H9 (cell line): ENCODE results near the gene COL23A1. TPM values are rescaled to one million over a fixed set of nuclear protein-coding genes. Genes with fewer than 3 reads are reported as not detected.

ENCODE experiments used
- DNase-seq: peaks from one replicate; pipeline ENCODE4 v3.0.0-alpha.2; 2017
- H2AFZ ChIP-seq: one replicate; pipeline ENCODE4 v1.6.1; 2013; ENCODE audit warnings: mild to moderate bottlenecking, low read length, control low read depth, moderate library complexity
- H2AK5ac ChIP-seq: 2 replicates; pipeline ENCODE4 v1.6.1; 2013; ENCODE audit warnings: low read length, control low read depth, mixed read lengths; ENCODE audit not compliant: insufficient read length
- H2BK120ac ChIP-seq: one replicate; pipeline ENCODE4 v1.6.1; 2013; ENCODE audit warnings: low read depth, mild to moderate bottlenecking, low read length, control low read depth, inconsistent platforms; ENCODE audit not compliant: poor library complexity, severe bottlenecking
- H2BK12ac ChIP-seq: 2 replicates; pipeline ENCODE4 v1.6.1; 2013; ENCODE audit warnings: low read length, control low read depth, mixed read lengths, low read depth; ENCODE audit not compliant: insufficient read length
- H2BK15ac ChIP-seq: 2 replicates; pipeline ENCODE4 v1.6.1; 2013; ENCODE audit warnings: low read depth, low read length, control low read depth
- H2BK20ac ChIP-seq: one replicate; pipeline ENCODE4 v1.6.1; 2013; ENCODE audit warnings: low read depth, mild to moderate bottlenecking, low read length, control low read depth, inconsistent platforms; ENCODE audit not compliant: poor library complexity, severe bottlenecking
- H2BK5ac ChIP-seq: 2 replicates; pipeline ENCODE4 v1.6.1; 2013; ENCODE audit warnings: low read length, control low read depth, mixed read lengths; ENCODE audit not compliant: insufficient read length
- H3K14ac ChIP-seq: 2 replicates; pipeline ENCODE4 v1.6.1; 2013; ENCODE audit warnings: low read length, control low read depth; ENCODE audit not compliant: insufficient read depth
- H3K18ac ChIP-seq: 2 replicates; pipeline ENCODE4 v1.6.1; 2013; ENCODE audit warnings: low read depth, mild to moderate bottlenecking, mixed read lengths, low read length, control low read depth; ENCODE audit not compliant: insufficient read length
- H3K23ac ChIP-seq: 2 replicates; pipeline ENCODE4 v1.6.1; 2013; ENCODE audit warnings: low read length, control low read depth, mixed read lengths, low read depth; ENCODE audit not compliant: insufficient read length
- H3K23me2 ChIP-seq: 2 replicates; pipeline ENCODE4 v1.6.1; 2013; ENCODE audit warnings: low read depth, mild to moderate bottlenecking, mixed read lengths, low read length, control low read depth; ENCODE audit not compliant: insufficient read length, poor library complexity, severe bottlenecking
- H3K27ac ChIP-seq: 2 replicates; pipeline ENCODE4 v1.5.1; 2013; ENCODE audit warnings: low read length, control low read depth, mixed read lengths, low read depth; ENCODE audit not compliant: insufficient read length
- H3K27me3 ChIP-seq: 2 replicates; pipeline ENCODE4 v1.6.1; 2013; ENCODE audit warnings: low read length, control low read depth, inconsistent platforms; ENCODE audit not compliant: insufficient read depth
- H3K4ac ChIP-seq: 2 replicates; pipeline ENCODE4 v1.6.1; 2013; ENCODE audit warnings: low read depth, mild to moderate bottlenecking, control low read depth, inconsistent platforms, low read length, moderate library complexity
- H3K4me1 ChIP-seq: 2 replicates; pipeline ENCODE4 v1.6.1; 2013; ENCODE audit warnings: low read length, control low read depth, inconsistent platforms; ENCODE audit not compliant: insufficient read depth
- H3K4me2 ChIP-seq: 2 replicates; pipeline ENCODE4 v1.6.1; 2013; ENCODE audit warnings: low read length, control low read depth, mixed read lengths; ENCODE audit not compliant: insufficient read length, insufficient read depth
- H3K56ac ChIP-seq: 2 replicates; pipeline ENCODE4 v1.6.1; 2013; ENCODE audit warnings: low read depth, mild to moderate bottlenecking, mixed read lengths, low read length, control low read depth; ENCODE audit not compliant: insufficient read length
- H3K79me1 ChIP-seq: 2 replicates; pipeline ENCODE4 v1.6.1; 2013; ENCODE audit warnings: low read depth, mild to moderate bottlenecking, moderate library complexity, low read length, control low read depth, inconsistent platforms; ENCODE audit not compliant: insufficient read depth, poor library complexity, severe bottlenecking
- H3K79me2 ChIP-seq: 2 replicates; pipeline ENCODE4 v1.6.1; 2013; ENCODE audit warnings: low read length, control low read depth, inconsistent platforms; ENCODE audit not compliant: insufficient read depth
- H3K9ac ChIP-seq: 2 replicates; pipeline ENCODE4 v1.6.1; 2013; ENCODE audit warnings: low read length, control low read depth, mixed read lengths; ENCODE audit not compliant: insufficient read length; ENCODE audit errors: extremely low read depth
- H3K9me3 ChIP-seq: one replicate; pipeline ENCODE4 v1.6.1; 2013; ENCODE audit warnings: low read depth, low read length, inconsistent platforms; ENCODE audit not compliant: control insufficient read depth
- H3T11ph ChIP-seq: one replicate; pipeline ENCODE4 v1.6.1; 2013; ENCODE audit warnings: mild to moderate bottlenecking, low read length, control low read depth, inconsistent platforms
- H4K20me1 ChIP-seq: one replicate; pipeline ENCODE4 v1.6.1; 2013; ENCODE audit not compliant: control insufficient read depth, insufficient read length, insufficient read depth
- H4K5ac ChIP-seq: 2 replicates; pipeline ENCODE4 v1.6.1; 2013; ENCODE audit warnings: low read depth, mild to moderate bottlenecking, mixed read lengths, low read length, control low read depth; ENCODE audit not compliant: insufficient read length
- H4K8ac ChIP-seq: replicated peaks from 2 replicates; pipeline ENCODE4 v1.6.1; 2013; ENCODE audit warnings: low read length, control low read depth, mixed read lengths, low read depth; ENCODE audit not compliant: insufficient read length
- H4K91ac ChIP-seq: 2 replicates; pipeline ENCODE4 v1.6.1; 2013; ENCODE audit warnings: low read depth, mild to moderate bottlenecking, moderate library complexity, mixed read lengths, low read length, control low read depth; ENCODE audit not compliant: insufficient read length
- H3K27ac Mint-ChIP-seq, 3 experiments: 2 replicates in 2 of 3; 3 replicates in 1 of 3; pipeline ENCODE4 v1.8.0; 2020 to 2021; ENCODE audit warnings: mixed read lengths in 3 of 3, mild to moderate bottlenecking in 1 of 3, moderate library complexity in 1 of 3
- H3K27me3 Mint-ChIP-seq: 2 replicates; pipeline ENCODE4 v1.8.0; 2021; ENCODE audit warnings: low read depth, mild to moderate bottlenecking, moderate library complexity, mixed read lengths
- H3K36me3 Mint-ChIP-seq, 3 experiments: 2 replicates in 2 of 3; 3 replicates in 1 of 3; pipeline ENCODE4 v1.8.0; 2020 to 2021; ENCODE audit warnings: low read depth in 3 of 3, mixed read lengths in 3 of 3; ENCODE audit not compliant: insufficient read depth in 1 of 3
- H3K4me1 Mint-ChIP-seq, 2 experiments: 2 replicates each; pipeline ENCODE4 v1.8.0; 2020; ENCODE audit warnings: mixed read lengths in 2 of 2
- H3K4me3 Mint-ChIP-seq, 2 experiments: 2 replicates in 1 of 2; 3 replicates in 1 of 2; pipeline ENCODE4 v1.8.0; 2020 to 2021; ENCODE audit warnings: mild to moderate bottlenecking in 2 of 2, mixed read lengths in 2 of 2, moderate library complexity in 1 of 2
- H3K9me3 Mint-ChIP-seq, 2 experiments: 2 replicates in 1 of 2; 3 replicates in 1 of 2; pipeline ENCODE4 v1.8.0; 2020; ENCODE audit warnings: mild to moderate bottlenecking in 2 of 2, mixed read lengths in 2 of 2, moderate library complexity in 1 of 2
- WGBS: extraction: QIAGEN DNeasy Blood & Tissue Kit; methylation state at CpG from one replicate; pipeline ENCODE4 v1.1.7; 2013; ENCODE audit warnings: missing lambda C conversion rate, low lambda C conversion rate, mixed read lengths; ENCODE audit not compliant: insufficient read length; ENCODE audit errors: extremely low coverage; 5-methylcytosine and 5-hydroxymethylcytosine counted together
- total RNA-seq: library from RNA; stranded (reverse); gene quantifications from 2 replicates; pipeline ENCODE4 v1.2.1, GENCODE V29; 2021
- TF ChIP-seq, protein P1 (sequence below): fragments of 200-600 bp; sonication (generic); conservative IDR thresholded peaks from 3 replicates; pipeline ENCODE4 v1.8.0; 2021; ENCODE audit warnings: antibody characterized with exemption, mild to moderate bottlenecking

The COL23A1 gene
- total RNA-seq, 1 experiment from 2014 or later, result 2.6 TPM

DNA sequence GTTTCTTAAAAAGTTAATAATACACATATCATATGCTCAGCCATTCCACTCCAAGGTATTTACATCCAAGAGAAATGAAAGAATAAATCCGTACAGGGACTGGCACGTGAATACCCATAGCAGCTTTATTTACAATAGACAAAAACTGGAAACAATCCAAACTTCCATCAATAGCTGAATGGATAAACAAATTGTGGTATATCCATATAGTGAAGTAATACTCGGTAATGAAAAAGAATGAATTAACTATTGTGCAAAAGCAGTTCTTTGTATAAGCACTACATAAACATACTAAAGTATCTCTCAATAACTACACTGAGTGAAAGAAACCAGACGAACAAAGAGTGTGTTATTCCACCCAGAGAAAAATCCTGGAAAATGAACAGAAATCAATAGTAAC is 17.6 kb downstream of the COL23A1 start:
- Histone ChIP-seq H2BK5ac (no peak overlapping the region), H3K23me2 (peaks cover 7% of the 10 kb centered on the region), H3K27me3 (no peaks in the 10 kb centered on the region), H3K23ac (no peak overlapping the region), H2BK20ac (no peak overlapping the region), H3T11ph (no peak overlapping the region), H3K4me1 (no peaks in the 10 kb centered on the region), H4K91ac (no peak overlapping the region), H3K56ac (no peak overlapping the region), H2BK120ac (no peak overlapping the region), H3K18ac (no peak overlapping the region), H3K4ac (no peak overlapping the region), H4K20me1 (no peaks in the 10 kb centered on the region), H4K8ac (no peak overlapping the region), H3K9me3 (no peaks in the 10 kb centered on the region), H3K14ac (no peak overlapping the region), H2BK15ac (no peak overlapping the region), H3K79me2 (no peaks in the 10 kb centered on the region), H3K9ac (no peak overlapping the region), H2AK5ac (no peak overlapping the region), H3K79me1 (no peaks in the 10 kb centered on the region), H3K27ac (no peak overlapping the region), H3K4me2 (no peak overlapping the region), H2BK12ac (no peak overlapping the region), H2AFZ (no peak overlapping the region), H4K5ac (no peak overlapping the region)
- peaks cover 9 to 15% (median 12%) of the 10 kb centered on the region in 3 experiments for H3K36me3 Mint-ChIP-seq
- DNase-seq, result no peak
- TF ChIP-seq, protein P1, sequence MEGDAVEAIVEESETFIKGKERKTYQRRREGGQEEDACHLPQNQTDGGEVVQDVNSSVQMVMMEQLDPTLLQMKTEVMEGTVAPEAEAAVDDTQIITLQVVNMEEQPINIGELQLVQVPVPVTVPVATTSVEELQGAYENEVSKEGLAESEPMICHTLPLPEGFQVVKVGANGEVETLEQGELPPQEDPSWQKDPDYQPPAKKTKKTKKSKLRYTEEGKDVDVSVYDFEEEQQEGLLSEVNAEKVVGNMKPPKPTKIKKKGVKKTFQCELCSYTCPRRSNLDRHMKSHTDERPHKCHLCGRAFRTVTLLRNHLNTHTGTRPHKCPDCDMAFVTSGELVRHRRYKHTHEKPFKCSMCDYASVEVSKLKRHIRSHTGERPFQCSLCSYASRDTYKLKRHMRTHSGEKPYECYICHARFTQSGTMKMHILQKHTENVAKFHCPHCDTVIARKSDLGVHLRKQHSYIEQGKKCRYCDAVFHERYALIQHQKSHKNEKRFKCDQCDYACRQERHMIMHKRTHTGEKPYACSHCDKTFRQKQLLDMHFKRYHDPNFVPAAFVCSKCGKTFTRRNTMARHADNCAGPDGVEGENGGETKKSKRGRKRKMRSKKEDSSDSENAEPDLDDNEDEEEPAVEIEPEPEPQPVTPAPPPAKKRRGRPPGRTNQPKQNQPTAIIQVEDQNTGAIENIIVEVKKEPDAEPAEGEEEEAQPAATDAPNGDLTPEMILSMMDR, result no peak
- no peak overlapping the region for H3K27ac Mint-ChIP-seq
- peaks cover 3 to 10% of the 10 kb centered on the region in 2 experiments; a peak in 3 of 4 replicates for H3K4me1 Mint-ChIP-seq
- peaks cover 14% of the 10 kb centered on the region in 2 experiments for H3K9me3 Mint-ChIP-seq
- no peak overlapping the region for H3K4me3 Mint-ChIP-seq
- H3K27me3 Mint-ChIP-seq, result peaks cover 37% of the 10 kb centered on the region
- WGBS, result no CpG with 5 or more reads among the region's 4 CpGs
